Ecto neural progenitor cell (in vitro differentiated cells): Measurements from ENCODE around the gene TPTE2.
"Not testable (repeated sequence)": the region's sequence is repeated elsewhere in the genome, so short reads cannot be mapped to it uniquely, and the experiment has no call there.

Experiments used
- DNase-seq: peaks from one replicate; pipeline ENCODE4 v3.0.0-alpha.2; 2018; ENCODE audit warnings: low spot score

TPTE2 gene

DNA sequence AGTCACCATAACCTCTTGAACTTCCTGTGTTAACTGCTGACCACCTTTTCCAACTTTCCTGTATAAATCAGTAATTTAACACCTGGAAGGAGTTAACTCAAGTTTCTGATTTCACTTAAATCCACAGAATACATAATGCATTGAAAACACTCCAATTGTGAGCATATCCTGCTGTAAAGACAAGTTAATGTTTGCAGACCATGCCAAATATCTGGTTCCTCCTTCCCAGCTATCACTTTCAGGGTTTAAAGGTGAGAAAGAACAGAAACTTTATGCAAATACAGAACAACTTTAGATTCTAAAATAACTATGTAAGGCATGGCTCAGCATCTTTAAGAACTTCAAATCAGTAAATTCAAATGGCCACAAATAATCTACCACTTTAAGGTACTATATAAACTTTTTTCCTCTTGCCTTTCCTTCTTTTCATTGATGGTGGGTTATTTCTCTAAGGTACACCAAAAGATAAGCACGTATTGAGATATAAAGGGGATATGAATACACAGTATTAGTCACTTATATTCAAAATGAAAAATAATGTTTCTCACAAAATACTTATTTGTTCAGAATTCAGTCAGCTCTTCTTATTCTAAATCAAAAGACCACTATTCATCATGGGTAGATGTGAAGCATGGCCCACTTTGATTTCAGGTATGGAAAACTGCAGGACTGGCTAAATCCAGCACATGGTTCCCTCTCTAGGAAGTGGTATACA is 6.6 kb upstream of the TPTE2 start:
- no peak for DNase-seq

DNA sequence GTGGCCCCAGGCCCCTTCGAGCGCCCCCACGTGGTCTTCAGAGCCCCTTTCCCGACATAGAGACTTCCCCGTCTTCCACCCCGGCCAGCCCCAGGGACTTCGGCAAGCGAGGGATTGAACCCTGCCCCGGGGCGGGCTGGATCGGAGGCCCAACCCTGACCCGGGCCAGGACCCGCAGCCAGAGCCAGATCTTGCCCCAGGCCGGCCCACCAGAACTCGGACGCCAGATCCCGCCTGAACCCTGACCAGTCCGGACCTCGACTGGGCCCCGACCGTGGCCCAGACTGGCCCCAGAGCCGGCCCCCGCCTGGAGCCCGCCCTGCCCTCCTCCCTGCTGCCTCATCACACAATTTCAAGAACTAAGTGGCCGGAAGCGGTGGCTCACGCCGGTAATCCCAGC is 253 bp upstream of the TPTE2 start:
- DNase-seq: no peak

DNA sequence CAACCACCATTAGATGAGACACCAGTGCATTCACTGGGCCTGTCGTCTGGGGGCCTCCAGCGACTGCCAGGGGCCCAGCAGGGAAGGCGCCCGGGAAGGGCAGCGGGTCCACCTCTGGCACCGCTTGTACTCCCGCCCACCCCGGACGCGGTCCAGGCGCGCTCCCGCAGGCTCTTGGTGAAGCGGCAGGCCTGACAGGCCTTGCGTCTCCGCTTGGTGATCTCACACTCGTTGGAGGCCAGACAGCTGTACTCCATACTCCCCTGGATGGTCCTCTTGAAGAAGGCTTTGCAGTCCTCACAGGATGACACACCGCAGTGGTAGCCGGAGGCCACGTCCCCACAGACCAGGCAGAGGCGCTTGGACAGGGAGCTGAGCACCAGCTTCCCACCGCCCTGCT is 660 bp downstream of the TPTE2 start:
- DNase-seq: not testable (repeated sequence)

DNA sequence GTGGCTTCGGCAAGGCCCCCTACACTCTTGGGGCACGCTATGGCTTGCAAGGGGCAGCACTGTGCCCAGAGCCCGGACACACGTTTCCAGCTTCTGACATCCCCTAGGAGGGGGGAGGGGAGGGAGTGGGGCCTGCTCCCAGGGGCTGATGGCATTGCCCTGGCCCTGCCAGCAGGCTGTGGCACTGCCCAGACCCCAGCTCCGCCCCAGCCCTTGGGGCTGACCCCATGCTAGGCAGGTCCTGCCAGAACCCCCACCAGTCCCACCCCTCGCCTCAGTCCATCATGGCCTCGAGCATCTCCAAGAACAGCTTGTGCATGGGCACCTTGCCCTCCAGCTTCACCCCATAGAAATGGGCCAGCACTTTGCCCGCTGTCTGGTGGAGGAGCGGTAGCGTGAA is 1.6 kb downstream of the TPTE2 start:
- not testable (repeated sequence) for DNase-seq

DNA sequence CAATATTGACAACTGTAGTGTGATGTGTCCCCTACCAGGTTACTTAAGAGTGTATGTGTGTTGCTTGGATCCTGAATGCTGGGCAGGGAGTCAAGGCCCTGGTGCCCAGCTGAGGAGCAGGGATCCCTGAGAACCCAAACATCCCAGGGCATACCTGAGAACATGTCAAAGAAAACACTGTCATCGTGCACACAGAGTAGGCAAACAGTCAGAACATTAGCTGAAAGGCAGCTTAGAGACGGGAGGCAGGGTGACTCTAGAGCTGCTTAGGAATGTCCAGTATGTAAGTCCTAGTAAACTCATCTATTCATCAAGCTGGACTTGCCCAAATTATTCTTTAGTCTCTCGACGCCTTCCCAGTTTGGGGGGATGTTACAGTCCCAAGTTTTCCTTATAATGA is 4.0 kb downstream of the TPTE2 start:
- not testable (repeated sequence) for DNase-seq

DNA sequence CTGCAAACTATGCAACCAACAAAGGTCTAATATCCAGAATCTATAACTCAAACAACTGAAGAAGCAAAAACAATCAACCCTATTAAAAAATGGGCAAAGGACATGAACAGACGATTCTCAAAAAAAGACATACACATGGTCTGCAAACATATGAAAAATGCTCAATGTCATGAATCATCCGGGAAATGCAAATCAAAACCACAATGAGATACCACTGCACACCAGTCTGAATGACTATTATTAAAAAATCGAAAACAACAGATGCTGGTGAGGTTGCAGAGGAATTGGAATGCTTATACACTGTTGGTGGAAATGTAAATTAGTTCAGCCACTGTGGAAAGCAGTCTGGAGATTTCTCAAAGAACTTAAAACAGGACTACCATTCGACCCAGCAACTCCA is 12.1 kb downstream of the TPTE2 start:
- DNase-seq: not testable (repeated sequence)

DNA sequence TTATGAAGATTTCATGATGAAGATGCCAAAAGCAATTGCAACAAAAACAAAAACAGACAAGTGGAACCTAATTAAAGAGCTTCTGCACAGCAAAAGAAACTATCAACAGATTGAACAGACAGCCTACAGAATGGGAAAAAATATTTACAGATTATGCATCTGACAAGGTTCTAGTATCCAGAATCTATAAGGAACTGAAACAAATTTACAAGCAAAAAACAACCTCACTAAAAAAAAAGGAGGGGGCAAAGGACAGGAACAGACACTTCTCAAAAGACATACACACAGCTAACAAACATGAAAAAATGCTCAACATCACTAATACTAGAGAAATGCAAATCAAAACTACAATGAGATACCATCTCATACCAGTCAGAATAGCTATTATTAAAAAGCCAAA is 35.7 kb downstream of the TPTE2 start:
- DNase-seq: not testable (repeated sequence)

DNA sequence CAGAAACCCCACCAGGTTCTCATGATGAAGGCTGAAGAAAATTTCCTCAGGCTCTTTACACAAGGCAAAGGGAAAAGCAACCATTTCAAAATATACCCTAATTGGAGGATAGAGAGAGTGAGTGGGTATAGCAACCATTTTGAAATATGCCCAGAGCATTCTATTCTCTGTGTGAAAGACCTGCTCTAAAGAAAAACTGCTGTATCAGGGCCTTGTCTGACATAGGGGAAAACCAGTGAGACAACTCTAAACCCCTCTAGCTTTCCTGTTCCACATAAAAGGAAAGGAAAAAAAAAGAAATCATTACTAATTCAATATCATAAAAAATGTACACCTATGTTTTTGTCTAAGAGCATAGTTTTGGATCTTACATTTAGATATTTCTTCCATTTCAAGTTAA is 42.3 kb downstream of the TPTE2 start:
- DNase-seq: no peak

DNA sequence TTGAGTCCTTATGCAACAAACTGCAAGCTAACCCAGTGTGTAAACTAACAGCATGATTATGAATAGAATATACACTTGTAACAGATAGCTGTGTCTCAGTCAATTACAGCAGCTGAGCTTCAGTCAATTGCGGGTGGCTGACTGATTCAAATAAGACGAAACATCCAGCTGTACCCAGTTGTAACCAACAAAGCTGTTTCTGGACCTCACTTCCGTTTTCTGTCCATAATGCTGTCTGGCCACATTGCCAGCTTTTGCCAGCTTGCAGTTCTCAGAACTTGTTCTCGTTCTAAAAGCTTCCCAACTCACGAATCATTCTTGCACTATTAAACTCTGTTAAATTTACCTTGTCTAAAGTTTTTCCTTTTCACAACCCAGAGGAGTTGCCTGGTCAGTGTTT is 53.7 kb downstream of the TPTE2 start:
- not testable (repeated sequence) for DNase-seq

DNA sequence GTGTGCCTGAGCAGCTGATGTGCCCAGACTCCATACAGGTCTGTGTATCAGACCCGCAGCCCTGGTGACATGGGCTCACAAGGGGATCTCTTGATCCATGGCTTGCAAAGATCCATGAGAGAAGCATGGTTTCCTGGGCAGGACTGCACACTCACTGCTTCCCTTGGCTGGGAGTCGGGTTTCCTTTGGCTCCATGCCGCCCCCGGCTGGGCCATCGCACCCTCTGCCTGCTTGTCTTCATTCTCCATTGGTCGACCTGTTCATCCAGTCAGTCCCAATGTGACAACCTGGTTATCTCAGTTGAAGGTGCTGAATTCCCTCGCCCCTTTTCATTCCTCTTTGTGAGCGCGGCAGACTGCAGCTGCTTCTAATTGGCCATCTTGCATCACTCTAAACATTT is 101.2 kb downstream of the TPTE2 start:
- not testable (repeated sequence) for DNase-seq

DNA sequence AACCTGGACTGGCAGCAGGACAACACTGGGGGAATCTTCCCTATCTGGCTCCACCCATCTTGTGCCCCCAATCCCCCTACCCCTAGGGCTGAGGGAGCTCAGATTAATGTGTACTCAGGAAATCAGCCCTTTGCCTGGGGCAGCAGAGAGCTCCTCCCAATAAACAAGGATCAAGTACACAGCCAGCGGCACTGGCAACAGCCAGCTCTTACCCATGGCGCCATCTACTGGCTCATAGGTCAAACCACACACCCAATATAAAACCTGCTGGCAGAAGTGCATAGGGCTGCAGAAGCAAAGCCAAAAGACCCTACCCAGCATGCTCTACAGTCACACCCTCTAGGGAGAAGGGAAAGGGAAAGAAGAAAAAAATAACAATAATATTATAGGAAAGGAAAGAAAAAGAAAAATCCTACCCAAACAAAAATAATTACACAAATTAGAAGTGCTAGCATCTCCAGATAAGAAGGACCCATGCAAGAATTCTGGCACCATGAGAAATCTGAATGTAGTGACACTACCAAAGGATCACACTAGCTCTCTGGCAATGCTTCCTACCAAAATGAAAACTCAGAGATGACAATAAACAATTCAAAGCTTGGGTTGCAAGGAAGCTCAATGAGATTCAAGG is 122.2 kb downstream of the TPTE2 start:
- DNase-seq: not testable (repeated sequence)

DNA sequence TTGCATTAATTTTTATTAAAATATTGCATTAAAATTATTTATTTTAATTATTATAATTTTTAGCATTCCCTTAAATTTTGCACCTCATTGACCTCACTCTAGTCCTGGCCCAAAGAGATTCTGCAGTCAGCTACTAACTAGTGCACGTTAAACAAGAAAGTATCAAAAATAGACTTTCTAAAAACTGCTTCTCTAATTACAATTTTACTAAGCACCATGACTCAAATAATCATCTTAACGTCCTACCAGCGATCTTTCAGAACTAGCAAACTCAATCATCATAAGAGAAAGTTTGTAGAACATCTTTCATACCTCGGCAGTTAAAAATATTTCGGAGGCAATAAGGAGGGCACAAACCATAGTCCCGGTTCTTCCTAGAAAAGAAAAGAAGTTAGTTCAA is 123.6 kb downstream of the TPTE2 start:
- DNase-seq: not testable (repeated sequence)

DNA sequence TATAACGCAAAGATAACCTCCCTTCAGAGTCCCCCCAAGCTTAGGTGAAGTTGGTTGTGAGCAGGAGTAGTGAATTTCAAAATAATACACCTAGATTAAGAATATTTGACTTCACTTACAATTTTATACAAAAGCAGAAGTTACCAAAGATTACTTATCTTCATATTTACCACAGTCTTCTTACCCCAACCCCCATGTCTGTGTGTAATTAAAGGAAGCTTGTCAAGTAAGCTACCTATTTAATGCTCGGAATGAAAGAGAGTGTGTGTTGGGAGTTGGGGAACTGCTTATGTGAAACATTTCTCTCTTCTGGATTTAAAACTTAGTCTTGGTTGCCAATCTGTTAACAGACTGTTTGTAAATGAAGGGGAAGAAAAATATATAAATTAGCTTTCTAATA is 139.1 kb downstream of the TPTE2 start:
- DNase-seq: not testable (repeated sequence)

DNA sequence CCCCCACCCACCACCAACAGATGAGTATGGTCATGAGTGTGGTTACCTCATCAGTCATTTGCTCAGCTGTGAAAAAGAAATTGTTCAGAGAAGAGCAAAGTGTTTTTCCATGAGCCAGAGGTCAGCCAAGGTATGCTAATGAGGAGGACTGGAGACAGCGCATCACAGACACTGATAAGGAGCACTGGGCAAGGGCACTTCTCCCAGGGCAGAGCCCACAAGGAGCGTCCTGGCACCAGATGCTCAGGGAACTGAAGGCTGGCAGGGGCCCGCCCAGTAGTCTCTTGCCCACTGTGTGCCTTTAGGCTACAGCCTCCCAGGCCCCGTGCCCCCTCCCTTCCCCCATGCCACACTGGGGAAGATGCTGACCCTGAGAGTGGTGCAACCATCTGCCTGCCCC is 148.8 kb downstream of the TPTE2 start:
- not testable (repeated sequence) for DNase-seq

DNA sequence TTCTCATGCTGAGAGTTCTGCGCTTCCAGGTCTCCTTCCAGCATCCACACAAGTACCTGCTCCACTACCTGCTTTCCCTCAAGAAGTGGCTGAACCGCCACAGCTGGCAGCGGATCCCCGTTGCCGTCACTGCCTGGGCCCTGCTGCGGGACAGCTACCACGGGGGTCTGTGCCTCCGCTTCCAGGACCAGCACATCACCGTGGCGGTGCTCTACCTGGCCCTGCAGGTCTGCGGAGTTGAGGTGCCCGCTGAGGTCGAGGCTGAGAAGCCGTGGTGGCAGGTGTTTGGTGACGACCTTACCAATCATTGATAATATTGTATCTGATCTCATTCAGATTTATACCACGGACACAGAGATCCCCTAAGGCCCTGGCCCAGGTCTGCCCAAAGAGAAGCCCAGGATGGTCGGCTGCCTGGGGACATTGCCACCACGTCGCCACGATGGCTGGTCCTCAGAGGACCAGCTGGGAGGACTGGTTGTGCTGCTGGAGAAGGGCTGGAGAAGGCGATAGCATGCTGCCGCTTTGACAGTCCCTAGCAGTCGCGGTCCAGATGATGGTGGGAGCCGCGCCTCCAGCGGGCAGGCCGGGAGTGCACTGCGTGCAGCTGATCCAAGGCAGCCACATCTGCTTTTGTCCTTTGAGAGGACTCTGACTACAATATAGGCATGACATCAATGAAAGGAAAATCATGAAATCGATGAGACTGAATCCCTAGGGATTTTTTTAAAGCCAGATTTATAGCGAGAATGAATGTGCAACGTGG is 178.4 kb downstream of the TPTE2 start:
- DNase-seq: not testable (repeated sequence)

DNA sequence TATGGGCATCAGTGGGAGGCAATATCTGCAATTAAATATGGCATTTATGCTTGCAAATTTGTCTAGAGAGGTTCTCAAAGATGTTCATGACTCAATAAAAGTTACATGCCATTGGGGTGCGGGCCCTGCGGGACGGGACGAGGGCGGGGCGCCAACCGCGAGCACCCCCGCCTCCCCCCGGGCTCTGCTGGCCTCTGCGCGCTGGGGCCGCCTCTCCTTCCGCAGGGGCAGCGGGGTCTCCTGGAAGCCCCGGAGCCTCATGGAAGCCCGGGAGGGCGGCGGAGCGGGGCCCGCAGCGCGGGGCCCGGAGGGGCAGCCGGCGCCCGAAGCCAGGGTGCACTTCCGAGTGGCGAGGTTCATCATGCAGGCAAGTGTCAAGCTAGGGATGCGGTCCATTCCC is 179.2 kb downstream of the TPTE2 start:
- DNase-seq: no peak
